ENCODE data around the gene FAM83G.
"Not testable (repeated sequence)": the region's sequence is repeated elsewhere in the genome, so short reads cannot be mapped to it uniquely, and the experiment has no call there.

Gene FAM83G

DNA sequence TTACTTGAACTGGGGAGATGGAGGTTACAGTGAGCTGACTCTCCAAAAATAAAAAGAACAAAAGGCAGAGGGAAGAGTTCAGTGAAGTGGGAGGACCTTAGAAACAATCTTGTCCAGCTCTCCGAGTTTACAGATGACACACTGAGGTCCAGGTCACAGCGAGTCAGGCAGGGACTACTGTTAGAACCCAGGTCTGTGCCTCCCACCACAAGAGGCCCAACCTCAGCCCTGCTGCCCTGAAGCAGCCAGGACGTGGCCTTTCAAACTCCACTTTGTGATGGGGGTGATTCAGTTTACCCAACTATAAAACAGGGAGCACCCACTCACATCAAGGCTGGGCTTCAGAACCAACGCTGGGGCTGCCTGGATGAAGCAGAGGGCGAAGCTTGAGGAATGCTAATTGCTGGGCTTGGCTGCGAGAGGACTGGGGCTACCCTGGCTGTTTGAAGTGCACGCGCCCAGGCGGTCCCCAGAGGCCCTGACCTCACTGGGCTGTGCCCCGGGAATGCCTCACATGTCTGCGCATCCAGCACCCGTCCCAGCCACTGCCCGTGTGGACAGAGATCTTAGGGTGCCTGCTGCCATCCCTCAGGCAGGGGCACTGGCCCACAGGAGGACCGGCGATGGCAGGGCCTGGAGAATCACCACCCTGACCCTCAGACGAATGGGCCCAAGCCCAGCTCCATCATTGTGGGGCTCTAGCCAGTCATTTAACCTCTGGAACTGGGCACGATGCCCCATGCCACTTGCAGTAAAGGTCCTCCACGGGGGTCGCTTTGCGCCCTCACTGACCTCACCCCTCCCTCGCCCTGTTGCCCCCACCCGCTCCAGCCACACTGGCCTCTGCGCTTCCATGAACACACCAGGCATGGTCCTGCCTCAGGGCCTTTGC lies 41.2 kb downstream of the FAM83G start:
- no peak for TF ChIP-seq ZNF274 (IDR thresholded peaks at IDR 0.05; ENCODE audit: low read depth, low read length)
- H3K4me3 ChIP-seq (ENCODE audit: low read length) = no peak overlapping the region

DNA sequence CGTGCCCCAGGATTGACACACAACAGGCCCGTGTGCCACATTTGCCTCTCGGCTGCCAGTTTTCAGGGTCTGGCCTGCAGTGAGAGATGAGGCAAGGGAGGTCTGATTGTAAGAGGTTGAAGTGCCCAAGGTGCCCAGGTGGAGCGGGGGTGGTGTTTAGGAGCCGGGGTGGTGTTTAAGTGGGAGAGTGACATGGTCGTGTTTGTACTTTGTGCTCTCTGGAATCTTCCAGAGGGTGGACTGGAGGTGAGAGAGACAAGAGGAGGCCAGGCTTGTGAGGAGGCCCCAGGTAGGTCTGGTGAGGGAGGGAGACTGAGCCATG lies 42.1 kb downstream of the FAM83G start:
- TF ChIP-seq ZNF274 (IDR thresholded peaks at IDR 0.05; ENCODE audit: low read depth, low read length) = no peak

DNA sequence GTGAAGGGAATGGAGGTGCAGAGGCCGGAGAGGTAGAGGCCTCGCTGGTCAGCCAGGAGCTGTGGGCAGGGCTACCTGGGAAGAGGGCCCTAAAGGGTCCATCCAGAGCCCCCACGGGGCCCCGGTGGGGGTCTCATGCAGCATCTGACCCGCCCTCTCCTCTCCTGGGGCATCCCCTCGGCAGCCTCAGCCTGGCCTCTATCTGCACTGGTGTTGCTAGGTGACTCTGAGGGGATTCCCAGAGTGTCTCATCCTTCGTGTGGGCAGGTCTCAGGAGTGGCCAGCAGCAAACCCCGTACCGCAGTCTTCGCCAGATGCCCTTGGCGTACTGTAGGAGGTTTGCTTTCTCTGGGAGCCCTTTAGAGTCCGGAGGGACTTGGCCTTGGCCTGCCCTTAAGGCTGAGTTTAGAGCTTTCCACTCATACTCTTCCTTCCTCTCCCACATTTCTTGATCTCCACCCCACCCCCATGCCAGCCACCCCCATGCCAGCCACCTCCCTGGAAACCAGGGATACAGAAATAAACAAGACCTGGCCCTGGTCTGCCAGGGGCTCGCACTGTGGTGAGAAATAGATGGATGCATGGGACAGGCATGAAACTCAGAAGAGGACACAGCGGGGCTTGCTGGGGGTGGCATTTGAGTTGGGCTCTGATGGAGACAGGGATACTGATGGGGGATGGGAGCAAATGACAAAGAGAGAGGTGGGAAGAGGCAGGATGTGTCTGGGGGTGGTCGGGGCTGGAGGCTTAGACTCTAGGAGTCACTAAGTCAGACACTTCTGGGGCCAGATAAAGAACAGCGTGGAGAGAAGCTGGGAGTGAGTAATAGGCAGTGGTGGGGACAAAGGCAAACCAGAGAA lies 42.7 kb downstream of the FAM83G start:
- no peak for TF ChIP-seq ZNF274 (IDR thresholded peaks at IDR 0.05; ENCODE audit: low read depth, low read length)
- H3K4me3 ChIP-seq (ENCODE audit: low read length) = no peak overlapping the region

More for the DNA sequence above, 42.1 kb downstream of the FAM83G start:
- no peak overlapping the region for H3K4me3 ChIP-seq (ENCODE audit: low read length)

DNA sequence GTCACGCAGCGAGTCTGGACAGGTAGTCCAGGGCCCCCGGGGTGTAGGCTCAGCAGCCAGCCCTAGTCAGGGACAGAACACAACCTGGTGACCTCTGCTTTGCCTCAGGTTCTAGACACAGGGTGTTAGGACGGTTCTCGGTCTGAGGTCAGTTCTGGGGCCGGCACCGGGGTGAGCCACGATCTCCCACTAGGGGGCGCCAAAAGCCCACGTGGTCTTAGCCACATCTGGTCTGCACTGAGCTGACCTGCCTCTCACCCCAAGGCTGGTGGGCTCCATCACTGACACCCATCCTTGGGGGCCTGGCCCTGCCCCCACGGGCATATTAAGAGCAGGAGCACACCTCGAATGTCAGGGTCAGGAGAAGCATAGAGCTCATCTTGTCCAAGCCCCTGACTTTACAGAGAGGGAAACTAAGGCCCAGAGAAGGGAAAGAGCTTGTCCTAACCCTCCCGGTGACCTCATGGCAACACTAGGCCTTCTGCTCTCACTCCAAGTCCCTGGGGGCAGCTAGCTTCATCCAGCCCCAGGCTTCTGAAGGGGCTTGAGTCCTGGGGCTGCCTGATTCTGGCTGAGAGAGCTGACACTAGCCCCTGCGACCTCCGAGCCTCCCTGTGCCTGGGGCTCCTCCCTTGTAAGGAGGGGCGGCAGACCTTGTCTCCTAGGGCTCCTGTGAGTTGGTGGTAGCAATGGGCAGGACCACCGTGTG lies 43.6 kb downstream of the FAM83G start:
- no peak overlapping the region for H3K4me3 ChIP-seq (ENCODE audit: low read length)
- TF ChIP-seq ZNF274 (IDR thresholded peaks at IDR 0.05; ENCODE audit: low read depth, low read length) = no peak

DNA sequence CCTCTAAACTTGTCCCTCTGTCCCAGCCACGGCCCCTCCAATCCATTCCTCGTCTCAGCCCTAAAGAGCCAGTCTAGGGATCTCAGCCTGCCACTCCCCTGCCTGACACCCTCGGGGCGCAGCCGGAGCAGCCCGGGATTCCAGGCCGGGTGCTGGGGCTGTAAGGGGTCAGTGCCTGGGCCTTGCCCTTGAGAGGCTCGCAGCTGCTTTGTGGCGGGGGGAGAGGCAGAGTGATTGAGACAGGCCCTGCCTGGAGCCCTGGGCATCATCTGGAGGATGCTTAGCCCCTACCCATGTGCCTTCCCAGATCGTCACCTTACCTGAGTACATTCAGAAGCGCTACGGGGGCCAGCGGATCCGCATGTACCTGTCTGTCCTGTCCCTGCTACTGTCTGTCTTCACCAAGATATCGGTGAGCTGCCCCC lies 44.3 kb downstream of the FAM83G start:
- no peak for TF ChIP-seq ZNF274 (IDR thresholded peaks at IDR 0.05; ENCODE audit: low read depth, low read length)
- H3K4me3 ChIP-seq (ENCODE audit: low read length) = no peak overlapping the region

DNA sequence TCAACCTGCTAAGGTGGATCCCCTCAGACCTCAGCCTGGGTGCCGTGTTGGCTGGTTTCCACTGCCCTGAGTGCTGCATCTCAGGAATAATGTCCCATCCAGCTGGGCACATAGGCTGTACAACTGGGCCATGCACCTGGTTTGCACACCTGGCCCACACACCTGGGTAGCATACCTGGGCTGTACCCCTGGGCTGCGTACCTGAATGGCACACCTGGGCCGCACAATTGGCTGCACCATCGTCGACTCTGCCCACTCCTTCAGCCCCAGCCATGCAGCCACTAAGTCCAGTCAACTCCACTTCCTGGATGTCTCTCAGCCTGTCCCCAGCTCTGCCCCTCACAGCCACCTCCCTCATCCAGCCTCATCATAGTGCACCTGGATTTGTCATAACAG lies 44.7 kb downstream of the FAM83G start:
- no peak for TF ChIP-seq ZNF274 (IDR thresholded peaks at IDR 0.05; ENCODE audit: low read depth, low read length)
- no peak overlapping the region for H3K4me3 ChIP-seq (ENCODE audit: low read length)

DNA sequence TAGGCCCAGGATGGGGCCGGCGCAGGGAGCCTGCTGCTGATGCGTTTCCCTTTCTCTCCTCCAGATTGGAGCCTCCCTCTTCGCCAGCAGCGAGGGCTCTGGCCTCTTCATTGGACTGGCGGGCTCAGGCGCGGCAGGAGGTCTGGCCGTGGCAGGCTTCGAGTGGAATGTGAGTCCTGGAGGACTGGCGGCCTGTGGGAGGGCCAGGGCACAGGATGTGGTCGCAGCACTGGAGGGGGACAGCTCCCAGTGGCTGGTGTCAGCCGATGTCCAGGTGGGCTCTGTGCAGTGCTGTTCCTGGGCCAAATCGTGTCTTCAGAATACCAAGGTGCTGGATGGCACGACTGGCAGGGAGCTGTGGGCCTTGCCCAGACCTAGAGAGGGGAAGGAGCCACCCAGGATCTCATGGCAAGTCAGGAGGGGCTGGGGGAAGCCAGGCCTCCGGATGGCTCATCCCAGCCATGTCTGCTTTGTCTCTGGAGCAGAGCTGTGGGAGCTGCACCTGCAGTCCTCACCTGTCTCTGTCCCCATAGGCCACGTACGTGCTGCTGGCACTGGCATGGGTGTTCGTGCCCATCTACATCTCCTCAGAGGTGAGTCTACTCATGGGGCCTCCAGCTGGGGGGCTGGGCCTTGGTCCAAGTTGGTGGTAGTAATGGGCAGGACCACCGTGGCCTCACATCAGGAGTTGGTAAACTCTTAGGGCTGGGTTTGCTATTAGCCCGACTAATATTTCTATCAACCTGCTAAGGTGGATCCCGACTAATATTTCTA lies 45.3 kb downstream of the FAM83G start:
- no peak overlapping the region for H3K4me3 ChIP-seq (ENCODE audit: low read length)
- TF ChIP-seq ZNF274 (IDR thresholded peaks at IDR 0.05; ENCODE audit: low read depth, low read length) = no peak

DNA sequence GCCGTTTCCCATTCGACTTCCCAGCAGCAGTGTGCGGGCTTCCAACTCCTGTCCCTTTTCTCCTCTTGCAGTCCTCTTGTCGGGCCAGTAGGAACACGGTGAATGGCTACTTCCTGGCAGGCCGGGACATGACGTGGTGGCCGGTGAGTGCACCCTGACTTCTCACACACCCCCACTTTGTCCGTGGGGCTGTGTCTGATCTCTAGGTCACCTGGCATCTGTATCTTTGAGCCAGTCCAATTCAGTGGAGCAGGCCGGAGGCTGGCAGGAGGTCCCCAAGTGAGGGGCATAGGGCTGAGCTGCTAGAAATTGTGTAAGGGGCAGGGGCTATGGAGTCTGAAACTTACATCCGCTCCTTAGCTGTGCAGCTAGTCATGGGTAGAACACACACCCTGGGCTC lies 46.0 kb downstream of the FAM83G start:
- no peak overlapping the region for H3K4me3 ChIP-seq (ENCODE audit: low read length)
- TF ChIP-seq ZNF274 (IDR thresholded peaks at IDR 0.05; ENCODE audit: low read depth, low read length) = no peak

DNA sequence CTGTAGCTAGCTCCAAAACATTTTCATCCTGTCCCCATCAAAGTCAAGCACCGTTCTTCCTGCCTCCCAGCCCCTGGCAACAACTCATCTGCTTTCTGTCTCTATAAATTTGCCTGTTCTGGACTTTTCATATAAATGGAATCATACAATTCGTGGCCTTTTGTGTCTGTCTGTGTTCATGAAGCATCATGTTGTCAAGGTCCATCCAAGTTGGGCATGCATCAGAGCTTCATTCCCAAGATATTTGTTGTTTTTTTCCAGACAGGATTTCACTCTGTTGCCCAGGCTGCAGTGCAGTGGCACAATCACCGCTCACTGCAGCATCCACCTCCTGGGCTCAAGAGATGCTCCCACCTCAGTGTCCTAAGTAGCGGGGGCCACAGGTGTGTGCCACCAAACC lies 46.7 kb downstream of the FAM83G start:
- no peak for TF ChIP-seq ZNF274 (IDR thresholded peaks at IDR 0.05; ENCODE audit: low read depth, low read length)
- no peak overlapping the region for H3K4me3 ChIP-seq (ENCODE audit: low read length)

DNA sequence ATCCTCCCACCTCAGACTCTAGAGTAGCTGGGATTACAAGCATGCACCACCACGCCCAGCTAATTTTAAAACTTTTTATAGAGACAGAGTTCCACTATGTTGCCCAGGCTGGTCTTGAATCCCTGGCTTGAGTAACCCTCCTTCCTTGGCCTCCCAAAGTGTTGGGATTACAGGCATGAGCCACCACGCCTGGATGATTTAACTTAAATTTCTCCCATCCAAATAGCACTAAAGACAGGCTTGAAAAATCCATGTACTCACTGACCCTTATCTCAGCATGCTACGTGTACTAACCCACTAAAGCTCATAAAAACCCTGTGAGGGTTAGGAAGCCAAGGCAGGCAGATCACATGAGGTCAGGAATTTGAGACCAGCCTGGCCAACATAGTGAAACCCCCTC lies 48.0 kb downstream of the FAM83G start:
- no peak for TF ChIP-seq ZNF274 (IDR thresholded peaks at IDR 0.05; ENCODE audit: low read depth, low read length)
- H3K4me3 ChIP-seq (ENCODE audit: low read length) = no peak overlapping the region

DNA sequence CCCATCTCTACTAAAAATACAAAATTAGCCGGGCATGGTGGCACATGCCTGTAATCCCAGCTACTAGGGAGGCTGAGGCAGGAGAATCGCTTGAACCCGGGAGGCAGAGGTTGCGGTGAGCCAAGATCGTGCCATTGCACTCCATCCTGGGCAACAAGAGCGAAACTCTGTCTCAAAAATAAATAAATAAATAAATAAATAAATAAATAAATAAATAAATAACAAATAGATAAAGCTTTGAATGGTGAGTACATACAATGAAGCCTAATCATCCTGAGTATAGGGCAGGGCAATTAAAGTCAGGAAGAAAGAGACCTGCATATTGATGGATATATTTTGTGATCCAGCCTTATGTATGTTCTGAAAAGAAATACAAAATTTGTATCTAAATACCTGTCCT lies 48.5 kb downstream of the FAM83G start:
- not testable (repeated sequence) for H3K4me3 ChIP-seq (ENCODE audit: low read length)

DNA sequence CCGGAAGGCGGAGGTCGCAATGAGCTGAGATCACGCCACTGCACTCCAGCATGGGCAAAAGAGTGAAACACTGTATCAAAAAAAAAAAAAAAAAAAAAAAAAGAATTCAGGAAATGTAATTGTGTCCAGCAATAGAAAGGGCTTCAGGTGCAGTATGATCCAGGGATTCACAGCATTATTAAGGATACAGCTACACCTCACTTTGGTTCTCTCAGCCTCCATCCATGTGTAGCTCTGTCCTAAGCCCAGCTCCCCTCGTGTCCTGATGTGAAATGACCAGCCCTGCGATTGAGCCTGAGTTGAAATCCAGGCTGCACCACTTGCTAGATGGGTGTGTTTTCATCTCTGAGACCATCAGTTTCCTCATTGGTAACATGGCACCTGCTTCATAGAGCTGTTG lies 49.6 kb downstream of the FAM83G start:
- no peak overlapping the region for H3K4me3 ChIP-seq (ENCODE audit: low read length)
- no peak for TF ChIP-seq ZNF274 (IDR thresholded peaks at IDR 0.05; ENCODE audit: low read depth, low read length)

DNA sequence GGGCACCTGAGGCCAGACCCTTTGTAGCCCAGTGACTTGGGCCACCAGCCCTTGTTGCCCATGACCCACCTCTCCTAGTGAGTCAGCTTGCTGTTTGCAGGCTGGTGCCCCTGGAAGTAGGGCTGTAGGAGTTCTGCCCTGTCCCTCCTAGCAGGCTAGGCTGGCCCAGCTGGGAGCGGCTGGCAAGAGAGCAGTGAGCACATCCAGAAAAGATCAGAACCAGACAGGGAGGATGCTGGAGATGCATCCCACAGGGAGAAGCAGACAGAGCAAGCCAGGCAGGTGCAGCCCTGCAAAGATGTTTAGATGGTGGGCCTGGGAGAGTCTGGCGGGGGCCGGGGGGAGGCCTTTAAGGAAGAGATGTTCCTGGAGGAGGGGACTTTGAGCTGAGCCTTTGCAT lies 50.2 kb downstream of the FAM83G start:
- TF ChIP-seq ZNF274 (IDR thresholded peaks at IDR 0.05; ENCODE audit: low read depth, low read length) = no peak
- no peak overlapping the region for H3K4me3 ChIP-seq (ENCODE audit: low read length)

DNA sequence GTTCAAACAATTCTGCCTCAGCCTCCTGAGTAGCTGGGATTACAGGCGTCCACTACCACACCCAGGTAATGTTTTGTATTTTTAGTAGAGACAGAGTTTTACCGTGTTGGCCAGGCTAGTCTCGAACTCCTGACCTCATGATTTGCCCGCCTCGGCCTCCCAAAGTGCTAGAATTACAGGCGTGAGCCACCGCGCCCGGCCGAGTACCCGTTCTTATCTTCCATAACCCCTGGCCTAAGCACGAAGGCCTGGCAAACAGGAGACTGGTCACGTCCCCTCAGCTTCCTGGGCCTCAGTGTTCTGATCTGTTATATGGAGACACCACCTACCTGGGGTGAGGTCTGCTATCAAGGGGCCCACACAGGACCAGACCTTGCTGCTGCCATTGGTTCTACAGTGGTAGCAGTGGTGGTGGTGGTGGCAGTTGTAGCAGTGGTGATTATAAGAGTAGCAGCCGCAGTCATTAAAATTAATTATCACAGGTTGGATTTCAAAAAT lies 51.3 kb downstream of the FAM83G start:
- H3K4me3 ChIP-seq (ENCODE audit: low read length) = no peak overlapping the region
- no peak for TF ChIP-seq ZNF274 (IDR thresholded peaks at IDR 0.05; ENCODE audit: low read depth, low read length)

Measured in GM08714 (cell line).